ENCODE measurements around the gene IDH3G. TPM values are rescaled to one million over a fixed set of nuclear protein-coding genes. Genes with fewer than 3 reads are reported as not detected.
A peak's percentile ranks its signal among the peaks of the same experiment; 100 is the strongest.

The IDH3G gene
- total RNA-seq, 2 donors from 2014 or later: 116 to 135 TPM

- Histone ChIP-seq H3K9me3 (peaks cover 0 to 3% of the 10 kb centered on the region in 2 donors), H3K27ac (peak overlapping the region in 1 of 2 donors; percentile 13), H3K4me1 (peaks cover 0 to 22% of the 10 kb centered on the region in 2 donors), H3K27me3 (no peaks in the 10 kb centered on the region), H3K36me3 (peaks cover 14% of the 10 kb centered on the region), H3K4me3 (no peak overlapping the region)
- no peak for TF ChIP-seq CTCF (IDR thresholded peaks at IDR 0.05)
- DNase-seq (ENCODE audit: low spot score): no peak
Measured at GRCh38 chrX:153791104-153791852, 2.9 kb downstream of the IDH3G start.

GRCh38 chrX:153789654-153790053 lies 4.5 kb downstream of the IDH3G start:
- Histone ChIP-seq H3K36me3 (peaks cover 29% of the 10 kb centered on the region), H3K27me3 (no peaks in the 10 kb centered on the region), H3K9me3 (no peaks in the 10 kb centered on the region), H3K4me1 (peaks cover 0 to 11% of the 10 kb centered on the region in 2 donors), H3K27ac (no peak overlapping the region), H3K4me3 (no peak overlapping the region)
- TF ChIP-seq CTCF (IDR thresholded peaks at IDR 0.05): no peak
- DNase-seq (ENCODE audit: low spot score): no peak

- no peak for DNase-seq (ENCODE audit: low spot score)
- peaks cover 29% of the 10 kb centered on the region for H3K36me3 ChIP-seq
- no peaks in the 10 kb centered on the region for H3K9me3 ChIP-seq
- no peak for TF ChIP-seq CTCF (IDR thresholded peaks at IDR 0.05)
- no peaks in the 10 kb centered on the region for H3K27me3 ChIP-seq
- no peak overlapping the region for H3K4me3 ChIP-seq
- H3K27ac ChIP-seq: no peak overlapping the region
- H3K4me1 ChIP-seq: peaks cover 0 to 9% of the 10 kb centered on the region in 2 donors
Measured at GRCh38 chrX:153786669-153787068, 7.5 kb downstream of the IDH3G start.

- H3K36me3 ChIP-seq: peaks cover 29% of the 10 kb centered on the region
- H3K4me1 ChIP-seq: peaks cover 0 to 25% of the 10 kb centered on the region in 2 donors
- H3K4me3 ChIP-seq: no peak overlapping the region
- no peaks in the 10 kb centered on the region for H3K9me3 ChIP-seq
- no peak for TF ChIP-seq CTCF (IDR thresholded peaks at IDR 0.05)
- H3K27me3 ChIP-seq: no peaks in the 10 kb centered on the region
- DNase-seq (ENCODE audit: low spot score): no peak
- H3K27ac ChIP-seq: no peak overlapping the region
Measured at GRCh38 chrX:153784325-153784967, 9.7 kb downstream of the IDH3G start.

- Histone ChIP-seq H3K4me1 (peaks cover 0 to 25% of the 10 kb centered on the region in 2 donors), H3K9me3 (no peaks in the 10 kb centered on the region), H3K4me3 (no peak overlapping the region), H3K27me3 (no peaks in the 10 kb centered on the region), H3K36me3 (peaks cover 22% of the 10 kb centered on the region), H3K27ac (no peak overlapping the region)
- no peak for DNase-seq (ENCODE audit: low spot score)
- no peak for TF ChIP-seq CTCF (IDR thresholded peaks at IDR 0.05)
Measured at GRCh38 chrX:153783378-153784013, 10.7 kb downstream of the IDH3G start.
